ENCODE results near the gene SLC43A3.
"Not testable (repeated sequence)": the region's sequence is repeated elsewhere in the genome, so short reads cannot be mapped to it uniquely, and the experiment has no call there.

The SLC43A3 gene

DNA sequence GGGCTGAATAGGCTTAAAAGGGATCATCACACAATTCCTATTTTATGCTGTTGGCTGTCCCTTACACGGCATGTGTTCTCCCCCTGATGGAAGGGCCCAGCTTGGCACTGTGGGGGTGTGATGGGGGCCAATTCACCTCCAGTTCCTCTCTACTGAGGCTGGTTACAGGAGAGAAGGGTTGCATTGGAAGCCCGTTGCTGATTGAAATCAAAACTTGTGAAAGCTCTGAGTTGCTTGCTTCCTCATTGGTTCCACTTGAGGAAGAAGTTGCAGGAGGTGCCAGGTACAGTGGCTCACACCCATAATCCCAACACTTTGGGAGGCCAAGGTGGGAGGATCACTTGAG, 23.1 kb downstream of the SLC43A3 start:
- no peak for DNase-seq

DNA sequence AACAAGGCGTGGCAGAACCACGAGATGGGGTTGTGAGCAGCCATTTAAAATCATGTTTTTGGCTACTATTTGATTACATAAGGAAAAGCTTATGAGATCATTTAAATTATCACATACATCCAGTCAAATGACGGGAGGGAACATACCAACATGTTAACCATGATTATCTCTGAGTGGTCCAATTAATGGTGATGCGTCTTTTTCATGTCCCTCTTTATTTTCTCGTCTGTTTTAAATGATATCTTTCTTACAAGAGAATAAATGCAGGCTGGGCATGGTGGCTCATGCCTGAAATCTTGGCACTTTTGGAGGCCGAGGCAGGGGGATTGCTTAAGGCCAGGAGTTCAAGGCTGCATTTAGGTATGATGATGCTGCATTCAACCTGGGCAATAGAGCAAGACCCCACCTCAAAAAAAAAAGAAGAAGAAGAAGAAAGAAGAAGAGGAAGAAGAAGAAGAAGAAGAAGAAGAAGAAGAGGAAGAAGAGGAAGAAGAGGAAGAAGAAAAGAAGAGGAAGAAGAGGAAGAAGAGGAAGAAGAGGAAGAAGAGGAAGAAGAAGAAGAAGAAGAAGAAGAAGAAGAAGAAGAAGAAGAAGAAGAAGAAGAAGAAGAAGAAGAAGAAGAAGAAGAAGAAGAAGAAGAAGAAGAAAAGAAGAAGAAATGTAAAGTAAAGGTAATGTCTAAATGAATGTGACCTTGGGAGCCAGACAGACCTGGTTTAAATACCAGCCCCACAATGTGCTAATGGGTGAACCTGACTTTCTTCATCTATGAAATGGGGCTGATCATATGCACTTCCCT, 23.7 kb downstream of the SLC43A3 start:
- DNase-seq, result not testable (repeated sequence)

GRCh38 chr11:57402188-57403002, 24.5 kb downstream of the SLC43A3 start:
- DNase-seq, result no peak

DNA sequence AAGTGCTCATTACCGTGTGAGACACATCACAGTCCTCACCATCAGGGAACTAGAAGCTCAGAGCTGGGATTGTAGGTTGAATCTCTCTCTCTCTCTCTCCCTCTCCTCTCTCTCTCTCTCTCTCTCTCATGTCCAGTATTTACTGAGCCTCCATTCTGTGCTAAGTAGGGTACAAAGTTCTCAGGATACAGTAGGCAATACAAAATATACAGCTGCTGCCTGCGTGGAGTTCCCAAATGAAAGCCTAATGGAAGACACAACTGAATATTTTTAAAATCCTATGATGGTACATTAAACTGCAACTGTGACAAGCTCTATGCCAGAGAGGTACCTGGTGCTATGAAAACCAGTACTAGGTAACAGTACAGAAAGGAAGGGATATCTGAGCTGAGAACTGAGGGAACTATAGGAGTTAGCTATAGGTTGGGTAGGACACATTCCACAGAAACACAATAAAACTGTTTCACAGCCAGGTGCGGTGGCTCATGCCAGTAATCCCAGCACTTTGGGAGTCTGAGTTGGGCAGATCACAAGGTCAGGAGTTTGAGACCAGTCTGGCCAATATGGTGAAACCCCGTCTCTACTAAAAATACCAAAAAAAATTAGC, 26.8 kb downstream of the SLC43A3 start:
- no peak for DNase-seq

DNA sequence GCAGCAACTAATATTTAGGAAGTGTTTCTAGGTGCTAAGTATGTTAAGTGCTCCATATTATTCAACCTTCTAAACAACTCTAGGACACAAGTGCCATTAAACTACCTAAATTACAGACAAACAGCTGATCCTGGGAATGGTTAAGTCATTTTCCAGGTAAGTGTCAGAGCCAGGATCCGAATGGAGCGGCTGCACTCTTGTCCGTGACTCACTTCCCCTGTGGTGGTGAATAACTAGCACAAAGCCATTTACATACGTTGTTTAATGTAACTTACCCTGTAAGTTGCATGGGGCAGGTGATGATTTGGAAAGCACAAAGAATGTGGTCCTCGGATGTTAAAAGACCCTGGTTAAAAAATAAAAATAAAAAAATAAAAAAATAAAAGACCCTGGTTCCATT, 27.7 kb downstream of the SLC43A3 start:
- DNase-seq, result no peak

GRCh38 chr11:57397394-57397990, 29.4 kb downstream of the SLC43A3 start:
- DNase-seq, result no peak

- DNase-seq, result no peak
Observed at GRCh38 chr11:57396744-57397143, 30.2 kb downstream of the SLC43A3 start.

- DNase-seq, result no peak
Observed at GRCh38 chr11:57395905-57396623, 30.9 kb downstream of the SLC43A3 start.

- no peak for DNase-seq
Observed at GRCh38 chr11:57394203-57394965, 32.5 kb downstream of the SLC43A3 start.

GRCh38 chr11:57392763-57393105, 34.2 kb downstream of the SLC43A3 start:
- no peak for DNase-seq

- DNase-seq, result no peak
Observed at GRCh38 chr11:57392066-57392762, 34.7 kb downstream of the SLC43A3 start.

DNA sequence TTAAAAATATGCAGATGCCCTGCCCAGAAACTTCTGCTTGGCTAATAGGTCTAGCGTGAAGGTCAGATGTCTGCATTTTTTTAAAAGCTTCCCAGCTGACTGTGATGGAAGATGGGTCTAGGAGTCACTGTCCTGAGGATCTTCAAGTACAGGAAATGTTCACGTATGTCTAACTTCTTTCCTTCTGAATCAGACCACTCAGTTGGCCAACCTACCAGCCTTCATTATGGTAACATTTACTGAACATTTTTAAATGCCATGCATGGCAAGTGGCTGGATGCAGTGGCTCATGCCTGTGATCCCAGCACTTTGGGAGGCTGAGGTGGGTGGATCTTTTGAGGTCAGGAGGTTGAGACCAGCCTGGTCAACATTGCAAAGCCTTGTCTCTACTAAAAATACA, 35.4 kb downstream of the SLC43A3 start:
- DNase-seq, result no peak

- no peak for DNase-seq
Observed at GRCh38 chr11:57391111-57391510, 35.8 kb downstream of the SLC43A3 start.

GRCh38 chr11:57390535-57390934, 36.4 kb downstream of the SLC43A3 start, which contains the start of gene PRG2:
Gene PRG2, minus strand, starts transcription at chr11:57390650. Its CDS starts 706 bp downstream, at chr11:57389944.
- no peak for DNase-seq

- no peak for DNase-seq
Observed at GRCh38 chr11:57387289-57388030, 39.5 kb downstream of the SLC43A3 start.

DNA sequence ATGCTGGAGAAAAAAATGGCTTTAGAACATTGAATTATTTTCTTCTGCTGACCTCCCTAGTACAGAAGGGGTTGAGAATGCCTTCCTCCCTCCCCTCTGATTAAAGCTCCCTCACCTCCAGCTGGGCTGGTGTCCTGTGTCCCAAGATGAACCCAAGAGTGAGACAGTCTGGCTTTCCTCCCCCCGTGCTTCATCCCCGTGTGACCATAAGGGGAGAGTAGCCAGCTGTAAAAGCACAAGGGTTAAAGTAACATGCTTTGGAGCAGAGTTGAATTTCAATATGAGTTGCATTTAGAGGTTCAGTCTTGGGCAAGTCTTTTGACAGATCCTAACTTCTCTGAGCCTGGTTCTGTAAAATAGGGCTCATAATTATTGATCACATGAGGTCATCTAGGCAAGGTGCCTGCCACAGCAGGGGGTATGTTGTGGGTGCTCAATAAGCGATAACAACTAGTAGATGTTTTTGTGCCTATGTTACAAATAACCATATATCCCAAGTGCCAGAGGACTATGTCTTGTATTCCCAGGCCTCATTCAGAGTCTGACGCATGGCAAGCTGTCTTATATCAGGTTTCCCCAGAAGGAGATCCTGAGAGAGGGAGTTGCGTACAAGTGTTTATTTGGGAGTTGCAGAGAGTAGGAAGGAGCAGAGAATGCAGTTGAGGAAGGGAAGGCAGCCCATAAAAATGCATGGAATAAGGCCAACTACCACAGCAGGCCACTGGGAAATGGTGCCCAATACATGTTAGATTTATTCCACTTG, 40.6 kb downstream of the SLC43A3 start:
- DNase-seq, result no peak

GRCh38 chr11:57380975-57381374, 45.9 kb downstream of the SLC43A3 start, which contains the start of gene PRG3:
Gene PRG3, minus strand, starts transcription at chr11:57381150. Its CDS starts 442 bp downstream, at chr11:57380708.
- DNase-seq, result no peak

DNA sequence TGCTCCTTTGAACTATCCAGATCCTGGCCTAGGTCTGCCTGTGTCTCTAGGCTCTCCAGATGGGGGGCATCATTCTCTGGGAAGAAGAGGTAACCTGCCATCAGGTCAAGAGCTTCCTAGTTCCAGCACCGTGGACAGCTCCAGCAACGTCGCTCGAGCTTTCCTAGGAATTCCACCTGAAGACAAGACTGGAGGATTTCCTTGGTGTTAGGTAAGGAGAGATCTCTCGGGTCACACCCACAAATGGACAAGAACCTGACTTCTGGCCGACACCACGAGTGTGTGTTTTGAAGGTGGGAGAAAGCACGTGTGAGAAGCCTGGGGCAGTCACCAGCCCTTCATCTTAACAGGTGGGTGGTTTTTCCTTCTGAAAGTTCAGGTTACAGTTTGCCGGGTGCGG, 47.2 kb downstream of the SLC43A3 start:
- no peak for DNase-seq

- DNase-seq, result no peak
Observed at GRCh38 chr11:57378186-57378585, 48.7 kb downstream of the SLC43A3 start.

DNA sequence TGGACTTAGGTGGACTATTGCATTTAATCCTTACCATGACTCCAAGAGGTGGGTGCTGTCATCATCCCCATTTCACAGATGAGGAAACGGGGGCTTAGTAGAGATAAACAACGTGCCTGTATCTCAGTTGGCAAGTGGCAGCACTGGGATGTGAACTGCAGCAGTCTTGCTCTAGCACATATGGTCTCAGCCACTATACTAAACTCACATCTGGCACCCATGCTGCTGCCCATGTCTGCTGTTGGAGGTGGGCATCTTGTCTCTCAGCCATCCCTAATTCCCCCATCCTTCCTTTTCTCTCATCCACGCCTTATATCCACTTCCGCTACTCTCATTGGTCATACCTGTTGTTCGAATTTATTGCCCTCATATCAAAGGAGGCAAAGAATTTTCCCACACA, 49.8 kb downstream of the SLC43A3 start:
- DNase-seq, result no peak
